Pancreas (tissue), 10 donors: Measurements from ENCODE around the gene LIN9. TPM values are rescaled to one million over a fixed set of nuclear protein-coding genes. Genes with fewer than 3 reads are reported as not detected.

Source experiments
- ATAC-seq, 4 donors: fragments of 200-7000 bp; cut with Tn5 transposase; one replicate each; pipeline versions ENCODE4 v1.8.0 to v1.9.1; 2020; ENCODE audit warnings: mild to moderate bottlenecking in 4 of 4, moderate library complexity in 4 of 4
- DNase-seq, 6 donors: peaks; one replicate each; pipeline ENCODE4 v3.0.0-alpha.2; 2020
- FAIRE-seq: peaks from 2 replicates; lab custom pipeline; 2012; peaks lifted over from hg19 to GRCh38; lab: Jason Lieb, UNC
- H3K27ac ChIP-seq, 4 donors: fragments of 200-600 bp; sonication (generic); 1 replicate in 3 of 4; 2 replicates in 1 of 4; pipeline versions ENCODE4 v1.5.0 to v1.8.0; 2020
- H3K27me3 ChIP-seq, 4 donors: fragments of 200-600 bp; one replicate each; pipeline ENCODE4 v1.8.0; 2021
- H3K36me3 ChIP-seq, 3 donors: fragments of 200-600 bp; sonication (generic) in 1 of 3; one replicate each; pipeline versions ENCODE4 v1.5.0 to v1.8.0; 2020 to 2021
- H3K4me1 ChIP-seq, 3 donors: fragments of 200-600 bp; one replicate each; pipeline ENCODE4 v1.8.0; 2021
- H3K4me3 ChIP-seq, 4 donors: fragments of 200-600 bp; sonication (generic) in 2 of 4; one replicate each; pipeline versions ENCODE4 v1.5.0 to v1.8.0; 2020 to 2021
- H3K9me3 ChIP-seq, 4 donors: fragments of 200-600 bp; one replicate each; pipeline ENCODE4 v1.8.0; 2021
- WGBS, 2 donors: extraction: QIAGEN DNeasy Blood & Tissue Kit; methylation state at CpG; one replicate each; pipeline ENCODE4 v1.1.7; 2013; 5-methylcytosine and 5-hydroxymethylcytosine counted together
- intact Hi-C, 3 donors: fragments of 100-400 bp; cut with DNase I; formaldehyde crosslinking; loops; one replicate each; pipeline versions ENCODE4 v1.11.1 to v1.14.2; 2022
- polyA plus RNA-seq, 2 donors: library from polyadenylated mRNA; stranded (reverse); fragments of 200-250 nt; gene quantifications; one replicate each; pipeline ENCODE4 v1.2.3, GENCODE V29; 2013
- total RNA-seq, 6 donors: library from RNA; stranded (reverse); fragmentation: NEBNext Ultra II Directional in 4 of 6; extraction: Animal tissue kit (Norgen Biotek cat#: 25700) in 4 of 6; gene quantifications; one replicate each; pipeline versions ENCODE4 v1.2.1 to v1.2.4, GENCODE V29; 2021 to 2023
- TF ChIP-seq, protein P1 (sequence below), 4 donors: fragments of 200-600 bp; sonication (generic) in 3 of 4; IDR thresholded peaks; one replicate each; pipeline versions ENCODE4 v1.5.0 to v1.8.0; 2021; ENCODE audit warnings: antibody characterized with exemption in 4 of 4
- donor health status: healthy with polysubstance abuse.
- donor health status: DM: no; HTN: no; CAD: no; lungs with moderate emphysema.
- donor health status: DM: no; HTN: no; CAD: no.
- donor health status: control.
- donor health status: control.
- donor health status: Bipolar disorder and iron deficiency.
- donor health status: DM: yes; HTN: yes; CAD: no.
- donor health status: DM: no; HTN: no; CAD: no.
- donor health status: DM: no; HTN: no; CAD: no.
- donor health status: DM: yes; HTN: yes; CAD: no.

Gene LIN9
- total and polyA plus RNA-seq, 8 donors: 0.57 to 2.2 (median 1.2) TPM

GRCh38 chr1:226311376-226311775 lies 2.4 kb upstream of the LIN9 start:
- intact Hi-C loops: no loop called here
- no peak overlapping the region for H3K4me3 ChIP-seq
- peaks cover 0 to 3% (median 0%) of the 10 kb centered on the region in 3 donors for H3K4me1 ChIP-seq
- FAIRE-seq: no peak
- no peaks in the 10 kb centered on the region for H3K27me3 ChIP-seq
- no peak for ATAC-seq
- H3K27ac ChIP-seq: no peak overlapping the region
- DNase-seq: no peak
- no peaks in the 10 kb centered on the region for H3K36me3 ChIP-seq
- TF ChIP-seq, protein P1, sequence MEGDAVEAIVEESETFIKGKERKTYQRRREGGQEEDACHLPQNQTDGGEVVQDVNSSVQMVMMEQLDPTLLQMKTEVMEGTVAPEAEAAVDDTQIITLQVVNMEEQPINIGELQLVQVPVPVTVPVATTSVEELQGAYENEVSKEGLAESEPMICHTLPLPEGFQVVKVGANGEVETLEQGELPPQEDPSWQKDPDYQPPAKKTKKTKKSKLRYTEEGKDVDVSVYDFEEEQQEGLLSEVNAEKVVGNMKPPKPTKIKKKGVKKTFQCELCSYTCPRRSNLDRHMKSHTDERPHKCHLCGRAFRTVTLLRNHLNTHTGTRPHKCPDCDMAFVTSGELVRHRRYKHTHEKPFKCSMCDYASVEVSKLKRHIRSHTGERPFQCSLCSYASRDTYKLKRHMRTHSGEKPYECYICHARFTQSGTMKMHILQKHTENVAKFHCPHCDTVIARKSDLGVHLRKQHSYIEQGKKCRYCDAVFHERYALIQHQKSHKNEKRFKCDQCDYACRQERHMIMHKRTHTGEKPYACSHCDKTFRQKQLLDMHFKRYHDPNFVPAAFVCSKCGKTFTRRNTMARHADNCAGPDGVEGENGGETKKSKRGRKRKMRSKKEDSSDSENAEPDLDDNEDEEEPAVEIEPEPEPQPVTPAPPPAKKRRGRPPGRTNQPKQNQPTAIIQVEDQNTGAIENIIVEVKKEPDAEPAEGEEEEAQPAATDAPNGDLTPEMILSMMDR (IDR thresholded peaks at IDR 0.05): no peak
- H3K9me3 ChIP-seq: no peaks in the 10 kb centered on the region
- 89 to 92% methylated on average over 7 of the region's 7 CpGs for WGBS, 2 donors

GRCh38 chr1:226310637-226311195 lies 1.8 kb upstream of the LIN9 start:
- no peak for DNase-seq
- H3K27me3 ChIP-seq: no peaks in the 10 kb centered on the region
- no peak for FAIRE-seq
- H3K4me3 ChIP-seq: no peak overlapping the region
- TF ChIP-seq, protein P1 (IDR thresholded peaks at IDR 0.05): no peak
- WGBS, 2 donors: 68 to 79% methylated on average over 2 of the region's 2 CpGs
- no peak for ATAC-seq
- no peaks in the 10 kb centered on the region for H3K36me3 ChIP-seq
- intact Hi-C loops: no loop called here
- no peaks in the 10 kb centered on the region for H3K9me3 ChIP-seq
- no peak overlapping the region for H3K27ac ChIP-seq
- peaks cover 0 to 3% (median 0%) of the 10 kb centered on the region in 3 donors for H3K4me1 ChIP-seq

- no peak overlapping the region for H3K27ac ChIP-seq
- ATAC-seq (no peak), DNase-seq (no peak), FAIRE-seq (no peak)
- TF ChIP-seq, protein P1 (IDR thresholded peaks at IDR 0.05): no peak
- no peak overlapping the region for H3K4me3 ChIP-seq
- no peaks in the 10 kb centered on the region for H3K9me3 ChIP-seq
- peaks cover 0 to 3% (median 0%) of the 10 kb centered on the region in 3 donors for H3K4me1 ChIP-seq
- intact Hi-C loops: no loop called here
- WGBS, 2 donors: 83 to 91% methylated on average over 5 of the region's 5 CpGs
- no peaks in the 10 kb centered on the region for H3K27me3 ChIP-seq
- no peaks in the 10 kb centered on the region for H3K36me3 ChIP-seq
Observed at GRCh38 chr1:226310245-226310540, 1.2 kb upstream of the LIN9 start.

- H3K4me3 ChIP-seq: peak overlapping the region; percentile 58 to 100 (median 78)
- no peaks in the 10 kb centered on the region for H3K9me3 ChIP-seq
- no peak overlapping the region for H3K27ac ChIP-seq
- peak in 3 of 4 donors; percentile 16 to 35 (median 32) for ATAC-seq
- TF ChIP-seq, protein P1 (IDR thresholded peaks at IDR 0.05): no peak
- intact Hi-C loops: no loop called here
- no peaks in the 10 kb centered on the region for H3K27me3 ChIP-seq
- peaks cover 0 to 3% (median 0%) of the 10 kb centered on the region in 3 donors for H3K4me1 ChIP-seq
- no peak for FAIRE-seq
- 3 to 6% methylated on average over 42 to 62 of the region's 62 CpGs for WGBS, 2 donors
- no peaks in the 10 kb centered on the region for H3K36me3 ChIP-seq
- peak in 2 of 6 donors; percentile 19 to 78 for DNase-seq
Observed at GRCh38 chr1:226309398-226310244, 657 bp upstream of the LIN9 start.
